Measurements from ENCODE around the gene ESRRG.

ESRRG gene

DNA sequence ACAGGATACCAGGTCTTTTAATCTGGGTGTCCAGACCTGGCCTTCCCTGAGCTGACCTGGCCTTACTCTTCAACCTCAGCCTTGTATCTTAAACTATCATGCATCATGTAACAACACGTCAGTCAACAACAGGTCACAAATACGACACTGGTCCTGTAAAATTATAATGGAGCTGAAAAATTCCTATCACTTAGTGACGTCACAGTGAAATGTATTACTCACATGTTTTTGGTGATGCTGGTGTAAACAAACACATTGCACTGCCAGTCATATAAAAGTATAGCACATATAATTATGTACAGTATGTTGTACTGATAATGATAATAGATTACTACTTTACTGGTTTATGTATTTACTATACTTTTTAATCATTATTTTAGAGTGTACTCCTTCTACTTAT lies 31.5 kb downstream of the ESRRG start:
- no peaks in the 10 kb centered on the region for H3K27me3 Mint-ChIP-seq
- H3K9me3 Mint-ChIP-seq: peaks cover 7% of the 10 kb centered on the region
- no peak overlapping the region for H3K27ac Mint-ChIP-seq (ENCODE audit: low read depth)
- H3K4me1 Mint-ChIP-seq: no peaks in the 10 kb centered on the region
- H3K36me3 Mint-ChIP-seq (ENCODE audit: insufficient read depth): no peaks in the 10 kb centered on the region
- no peak for ATAC-seq (replicated peaks; ENCODE audit: extremely low read depth, poor library complexity, severe bottlenecking)
- H3K4me3 Mint-ChIP-seq: no peak overlapping the region
- no peak for DNase-seq (ENCODE audit: low spot score in 2 of 2)

DNA sequence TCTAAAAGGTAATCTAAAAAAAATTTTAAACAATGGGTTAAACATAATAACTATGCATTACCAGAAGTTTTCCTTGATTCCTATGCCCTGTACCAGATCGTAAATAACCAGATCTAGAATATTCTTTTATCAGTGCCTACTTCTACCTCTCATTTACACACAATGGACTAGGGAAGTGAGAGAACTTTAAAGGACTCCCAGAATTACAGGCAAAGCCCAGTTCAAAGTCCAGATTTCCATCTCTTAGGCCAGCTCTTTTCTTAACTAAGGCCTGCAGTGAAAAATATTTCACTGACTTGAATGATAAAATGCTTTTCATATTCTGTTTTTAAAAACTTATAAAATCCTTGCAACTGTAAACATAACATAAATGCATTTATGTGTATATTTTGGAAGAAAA lies 32.6 kb downstream of the ESRRG start:
- no peak for DNase-seq (ENCODE audit: low spot score in 2 of 2)
- peaks cover 7% of the 10 kb centered on the region for H3K9me3 Mint-ChIP-seq
- no peak overlapping the region for H3K27ac Mint-ChIP-seq (ENCODE audit: low read depth)
- ATAC-seq (replicated peaks; ENCODE audit: extremely low read depth, poor library complexity, severe bottlenecking): no peak
- no peaks in the 10 kb centered on the region for H3K36me3 Mint-ChIP-seq (ENCODE audit: insufficient read depth)
- no peaks in the 10 kb centered on the region for H3K4me1 Mint-ChIP-seq
- no peaks in the 10 kb centered on the region for H3K27me3 Mint-ChIP-seq
- no peak overlapping the region for H3K4me3 Mint-ChIP-seq

DNA sequence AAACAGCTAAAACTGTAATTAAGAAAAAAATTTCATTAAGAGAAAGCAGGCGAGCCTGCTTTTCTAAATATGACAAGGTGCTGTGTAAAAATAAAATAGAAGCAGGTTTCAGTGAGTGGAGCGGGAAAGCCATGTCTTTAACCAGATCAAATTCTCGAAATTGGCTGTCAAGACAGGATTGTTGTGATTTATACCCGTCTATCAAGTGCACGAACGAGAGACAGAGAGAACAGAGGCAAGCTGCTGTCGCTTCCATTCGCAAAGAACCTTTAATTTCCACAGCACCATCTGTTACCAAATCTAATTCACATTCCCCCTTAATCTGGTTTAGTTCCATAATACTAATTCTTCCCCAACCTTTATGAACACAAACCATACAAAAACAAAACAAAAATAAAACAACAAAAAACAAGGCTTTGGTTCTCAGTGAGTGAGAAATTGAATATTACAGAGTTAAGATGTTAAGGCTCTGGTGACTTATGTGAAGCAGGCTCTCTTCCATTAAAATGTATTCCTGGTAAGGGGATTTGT lies 35.0 kb downstream of the ESRRG start:
- H3K36me3 Mint-ChIP-seq (ENCODE audit: insufficient read depth): no peaks in the 10 kb centered on the region
- peaks cover 7% of the 10 kb centered on the region for H3K9me3 Mint-ChIP-seq
- no peak overlapping the region for H3K4me3 Mint-ChIP-seq
- H3K4me1 Mint-ChIP-seq: no peaks in the 10 kb centered on the region
- no peak overlapping the region for H3K27ac Mint-ChIP-seq (ENCODE audit: low read depth)
- H3K27me3 Mint-ChIP-seq: no peaks in the 10 kb centered on the region
- ATAC-seq (replicated peaks; ENCODE audit: extremely low read depth, poor library complexity, severe bottlenecking) (no peak), DNase-seq (ENCODE audit: low spot score in 2 of 2) (no peak)

DNA sequence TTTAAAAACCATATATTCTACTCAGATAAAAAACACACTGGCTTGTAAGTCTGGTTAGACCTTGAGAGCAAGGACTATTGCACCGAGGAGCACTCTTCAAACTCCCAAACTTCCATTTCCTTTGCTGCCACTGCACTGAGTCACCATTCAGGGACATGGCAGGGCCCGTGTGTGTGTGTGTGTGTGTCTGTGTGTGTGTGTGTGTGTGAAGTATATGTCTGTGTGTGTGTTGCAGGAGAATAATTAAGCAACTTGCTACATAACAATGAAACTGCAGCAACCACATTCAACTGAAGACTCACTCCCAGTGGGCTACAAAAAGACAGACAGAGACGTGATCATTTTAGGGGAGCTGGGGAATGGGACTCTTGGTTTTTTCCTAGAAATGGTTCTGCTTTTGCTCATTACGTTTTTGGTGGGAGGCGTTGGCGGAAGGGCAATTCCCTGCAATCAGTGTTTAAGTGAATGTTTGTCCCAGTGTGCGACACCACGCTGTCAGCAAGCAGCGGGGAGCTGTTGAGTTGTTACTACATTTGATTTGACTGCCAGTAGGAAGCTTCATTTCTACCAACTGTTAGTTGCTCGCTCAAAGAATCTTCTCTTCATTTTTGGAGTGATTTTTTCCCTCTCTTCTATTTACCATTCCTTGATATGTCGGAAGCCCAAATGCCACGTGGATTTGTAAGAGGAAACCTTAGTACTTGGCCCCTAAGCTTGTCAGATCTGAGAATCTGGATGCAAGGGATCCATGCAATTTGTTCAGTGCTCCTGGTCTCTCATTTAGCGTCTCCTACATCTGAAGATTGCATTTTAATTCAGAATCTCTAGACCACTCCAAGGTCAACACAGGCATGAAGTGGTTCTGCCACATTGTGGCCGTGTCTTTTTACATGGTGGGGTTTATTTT lies 36.1 kb downstream of the ESRRG start:
- Mint-ChIP-seq H3K27ac (ENCODE audit: low read depth) (no peak overlapping the region), H3K4me1 (no peaks in the 10 kb centered on the region), H3K4me3 (no peak overlapping the region), H3K36me3 (ENCODE audit: insufficient read depth) (no peaks in the 10 kb centered on the region), H3K27me3 (no peaks in the 10 kb centered on the region), H3K9me3 (peaks cover 7% of the 10 kb centered on the region)
- DNase-seq (ENCODE audit: low spot score in 2 of 2) (no peak), ATAC-seq (replicated peaks; ENCODE audit: extremely low read depth, poor library complexity, severe bottlenecking) (no peak)

DNA sequence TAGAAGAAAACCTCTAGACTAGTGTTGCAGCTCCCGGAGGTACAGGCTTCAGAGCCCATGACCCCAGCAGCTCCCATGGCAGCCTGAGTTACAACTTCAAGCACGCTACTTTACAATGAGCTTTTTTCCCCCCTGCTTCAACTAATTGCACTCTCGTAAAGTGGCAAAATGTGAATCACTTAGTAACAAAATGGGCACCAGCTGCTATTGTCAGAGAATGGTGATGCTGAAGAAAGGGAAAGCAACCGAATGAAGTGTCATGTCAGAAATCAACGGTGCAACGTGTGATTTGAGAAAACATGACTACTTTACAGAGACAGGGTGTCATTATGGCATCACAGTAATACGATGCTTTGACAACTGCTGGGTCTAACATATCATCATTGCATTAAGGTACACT lies 40.5 kb downstream of the ESRRG start:
- no peak overlapping the region for H3K27ac Mint-ChIP-seq (ENCODE audit: low read depth)
- ATAC-seq (replicated peaks; ENCODE audit: extremely low read depth, poor library complexity, severe bottlenecking): no peak
- peaks cover 16% of the 10 kb centered on the region for H3K9me3 Mint-ChIP-seq
- H3K36me3 Mint-ChIP-seq (ENCODE audit: insufficient read depth): no peaks in the 10 kb centered on the region
- DNase-seq (ENCODE audit: low spot score in 2 of 2): no peak
- H3K4me3 Mint-ChIP-seq: no peak overlapping the region
- no peaks in the 10 kb centered on the region for H3K4me1 Mint-ChIP-seq
- no peaks in the 10 kb centered on the region for H3K27me3 Mint-ChIP-seq

DNA sequence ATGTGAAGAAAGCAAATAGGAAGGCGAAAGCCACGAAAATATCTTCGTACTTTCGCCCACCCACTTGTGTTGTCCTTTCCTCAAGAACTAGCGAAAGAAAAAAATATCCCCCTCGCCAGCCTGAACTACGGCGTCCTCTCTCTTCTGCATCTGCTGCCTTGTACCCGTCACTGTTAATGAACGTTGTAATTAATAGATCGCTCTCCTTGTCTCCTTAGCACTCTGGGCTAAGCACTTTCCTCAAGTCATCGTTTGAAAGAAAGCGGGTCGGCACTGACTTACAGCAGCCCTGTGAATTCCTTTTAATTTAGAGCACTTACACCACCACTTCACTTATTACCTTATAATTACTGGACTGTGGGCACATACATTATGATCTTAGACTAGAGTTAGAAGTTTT lies 44.1 kb downstream of the ESRRG start:
- no peaks in the 10 kb centered on the region for H3K4me1 Mint-ChIP-seq
- H3K27ac Mint-ChIP-seq (ENCODE audit: low read depth): no peak overlapping the region
- no peaks in the 10 kb centered on the region for H3K27me3 Mint-ChIP-seq
- peaks cover 9% of the 10 kb centered on the region for H3K9me3 Mint-ChIP-seq
- H3K36me3 Mint-ChIP-seq (ENCODE audit: insufficient read depth): no peaks in the 10 kb centered on the region
- no peak overlapping the region for H3K4me3 Mint-ChIP-seq
- ATAC-seq (replicated peaks; ENCODE audit: extremely low read depth, poor library complexity, severe bottlenecking): no peak
- no peak for DNase-seq (ENCODE audit: low spot score in 2 of 2)

DNA sequence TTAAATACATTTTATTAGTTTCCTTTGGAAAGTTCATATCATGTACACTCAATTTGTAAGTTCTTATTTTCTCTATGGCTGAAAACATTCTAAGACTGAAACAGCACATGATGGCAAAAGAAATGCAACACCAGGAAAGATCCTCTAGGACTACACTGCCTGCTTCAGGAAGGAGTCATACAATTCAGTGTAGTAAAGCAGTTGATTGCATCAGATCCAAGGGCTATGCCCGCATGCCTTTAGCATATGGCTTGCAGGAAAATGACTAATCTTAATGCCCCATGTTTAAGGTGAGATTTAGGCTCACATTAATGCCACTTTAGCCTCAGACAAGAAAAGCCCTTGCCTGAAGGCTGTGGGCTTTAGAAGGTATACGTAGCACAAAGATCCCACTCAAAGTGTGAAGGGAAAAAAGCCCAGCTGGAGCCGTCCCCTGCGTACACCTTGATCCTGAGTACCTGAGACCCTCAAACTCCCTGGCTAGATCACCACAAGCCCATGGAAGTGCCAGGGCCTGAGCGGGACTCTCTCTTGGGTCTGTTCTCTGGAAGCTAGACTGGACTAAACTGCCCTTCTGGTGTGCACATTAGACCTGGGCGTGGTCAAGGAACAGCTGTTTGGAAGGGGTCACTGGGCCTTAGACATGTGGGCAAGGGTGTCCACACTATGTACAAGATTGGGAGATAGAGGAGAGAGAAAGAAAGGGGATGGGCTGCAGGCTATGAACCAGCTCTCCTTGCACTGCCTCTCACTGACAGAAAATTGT lies 52.9 kb downstream of the ESRRG start:
- H3K27me3 Mint-ChIP-seq: no peaks in the 10 kb centered on the region
- ATAC-seq (replicated peaks; ENCODE audit: extremely low read depth, poor library complexity, severe bottlenecking) (no peak), DNase-seq (ENCODE audit: low spot score in 2 of 2) (no peak)
- H3K4me1 Mint-ChIP-seq: no peaks in the 10 kb centered on the region
- H3K27ac Mint-ChIP-seq (ENCODE audit: low read depth): no peak overlapping the region
- H3K9me3 Mint-ChIP-seq: peaks cover 12% of the 10 kb centered on the region
- no peak overlapping the region for H3K4me3 Mint-ChIP-seq
- H3K36me3 Mint-ChIP-seq (ENCODE audit: insufficient read depth): no peaks in the 10 kb centered on the region

DNA sequence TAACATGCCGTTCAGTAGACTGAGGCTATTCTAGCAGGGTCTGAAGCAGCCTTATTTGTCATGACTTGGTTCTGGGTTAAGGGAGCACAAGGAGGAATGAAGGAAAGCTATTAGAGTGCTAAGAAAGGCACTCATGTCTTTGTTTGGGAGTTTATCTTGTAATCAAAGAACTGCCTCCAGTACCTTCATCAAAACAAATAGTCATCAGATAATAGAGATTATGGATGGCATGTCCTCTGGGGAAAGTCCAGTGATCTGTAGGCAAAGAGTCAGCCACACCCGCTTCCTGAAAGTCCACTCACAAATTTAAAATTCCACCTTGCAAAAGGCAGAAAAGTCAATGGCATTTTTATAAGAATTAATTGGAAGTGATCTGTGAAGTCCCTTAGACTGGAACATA lies 56.8 kb downstream of the ESRRG start:
- ATAC-seq (replicated peaks; ENCODE audit: extremely low read depth, poor library complexity, severe bottlenecking): no peak
- Mint-ChIP-seq H3K9me3 (peaks cover 7% of the 10 kb centered on the region), H3K4me3 (no peak overlapping the region), H3K27me3 (no peaks in the 10 kb centered on the region), H3K27ac (ENCODE audit: low read depth) (no peak overlapping the region), H3K4me1 (no peaks in the 10 kb centered on the region), H3K36me3 (ENCODE audit: insufficient read depth) (no peaks in the 10 kb centered on the region)
- no peak for DNase-seq (ENCODE audit: low spot score in 2 of 2)

DNA sequence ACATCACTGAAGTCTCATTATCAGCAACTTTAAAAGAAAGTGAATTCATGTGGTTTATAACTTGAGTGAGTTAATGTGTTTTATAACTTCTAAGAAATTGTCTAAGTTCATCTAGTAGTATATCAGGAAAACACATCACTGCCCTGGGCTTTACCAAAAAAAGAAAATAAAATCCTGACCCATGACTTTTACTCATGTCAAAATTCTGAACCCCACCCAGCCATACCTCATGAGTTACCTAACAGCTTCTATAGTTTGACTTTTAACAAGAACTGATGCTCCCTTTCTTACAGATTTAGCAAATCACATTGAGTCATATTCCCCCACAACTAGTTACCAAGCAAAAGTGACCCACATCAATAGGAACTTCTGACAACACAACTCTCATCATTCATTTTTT lies 57.4 kb downstream of the ESRRG start:
- ATAC-seq (replicated peaks; ENCODE audit: extremely low read depth, poor library complexity, severe bottlenecking): no peak
- DNase-seq (ENCODE audit: low spot score in 2 of 2): no peak

DNA sequence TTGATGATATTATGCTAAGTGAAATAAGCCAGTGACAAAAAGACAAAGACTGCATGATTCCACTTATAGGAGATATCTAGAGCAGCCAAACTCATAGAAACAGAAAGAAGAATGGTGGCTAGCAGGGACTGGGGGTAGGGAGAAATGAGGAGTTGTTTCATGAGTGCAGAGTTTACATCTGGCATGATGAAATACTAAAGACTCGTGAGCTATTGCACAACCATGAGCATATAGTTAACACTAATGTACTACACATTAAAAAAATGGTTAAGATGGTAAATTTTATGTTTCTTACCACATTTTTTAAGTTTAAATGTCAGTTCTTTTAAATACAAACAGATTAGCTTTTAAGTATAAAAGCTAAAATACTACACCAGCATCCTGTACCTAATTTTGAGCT lies 57.8 kb downstream of the ESRRG start:
- H3K36me3 Mint-ChIP-seq (ENCODE audit: insufficient read depth): no peaks in the 10 kb centered on the region
- no peak for DNase-seq (ENCODE audit: low spot score in 2 of 2)

More for the DNA sequence above, 57.4 kb downstream of the ESRRG start:
- H3K9me3 Mint-ChIP-seq: peaks cover 6% of the 10 kb centered on the region
- no peak overlapping the region for H3K27ac Mint-ChIP-seq (ENCODE audit: low read depth)
- H3K27me3 Mint-ChIP-seq: no peaks in the 10 kb centered on the region
- no peaks in the 10 kb centered on the region for H3K36me3 Mint-ChIP-seq (ENCODE audit: insufficient read depth)
- no peak overlapping the region for H3K4me3 Mint-ChIP-seq
- H3K4me1 Mint-ChIP-seq: no peaks in the 10 kb centered on the region

DNA sequence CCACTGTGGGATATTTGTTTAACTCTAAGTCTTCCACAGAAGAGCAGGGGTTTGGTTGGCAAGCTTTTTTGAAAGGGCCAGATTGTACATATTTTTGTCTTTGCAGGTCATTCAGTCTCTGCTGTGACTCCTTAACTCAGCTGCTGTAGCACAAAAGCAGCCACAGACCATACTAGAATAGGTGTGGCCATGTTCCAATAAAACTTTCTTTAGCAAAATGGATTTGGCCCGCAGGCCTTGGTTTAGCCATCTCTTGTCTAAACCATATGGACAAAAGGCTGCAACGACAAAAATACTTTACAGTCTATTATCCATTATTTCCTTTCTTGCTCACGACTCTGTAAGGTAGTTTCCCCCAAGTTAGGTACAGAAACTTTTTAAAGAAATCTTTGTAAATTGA lies 60.5 kb downstream of the ESRRG start:
- H3K27ac Mint-ChIP-seq (ENCODE audit: low read depth): no peak overlapping the region
- no peak for DNase-seq (ENCODE audit: low spot score in 2 of 2)
- H3K4me1 Mint-ChIP-seq: no peaks in the 10 kb centered on the region
- H3K27me3 Mint-ChIP-seq: no peaks in the 10 kb centered on the region
- H3K36me3 Mint-ChIP-seq (ENCODE audit: insufficient read depth): no peaks in the 10 kb centered on the region
- no peak overlapping the region for H3K4me3 Mint-ChIP-seq
- H3K9me3 Mint-ChIP-seq: peaks cover 7% of the 10 kb centered on the region
- no peak for ATAC-seq (replicated peaks; ENCODE audit: extremely low read depth, poor library complexity, severe bottlenecking)

More for the DNA sequence above, 57.8 kb downstream of the ESRRG start:
- ATAC-seq (replicated peaks; ENCODE audit: extremely low read depth, poor library complexity, severe bottlenecking): no peak
- H3K4me3 Mint-ChIP-seq: no peak overlapping the region
- H3K9me3 Mint-ChIP-seq: peaks cover 2% of the 10 kb centered on the region
- no peaks in the 10 kb centered on the region for H3K4me1 Mint-ChIP-seq
- no peaks in the 10 kb centered on the region for H3K27me3 Mint-ChIP-seq
- H3K27ac Mint-ChIP-seq (ENCODE audit: low read depth): no peak overlapping the region

DNA sequence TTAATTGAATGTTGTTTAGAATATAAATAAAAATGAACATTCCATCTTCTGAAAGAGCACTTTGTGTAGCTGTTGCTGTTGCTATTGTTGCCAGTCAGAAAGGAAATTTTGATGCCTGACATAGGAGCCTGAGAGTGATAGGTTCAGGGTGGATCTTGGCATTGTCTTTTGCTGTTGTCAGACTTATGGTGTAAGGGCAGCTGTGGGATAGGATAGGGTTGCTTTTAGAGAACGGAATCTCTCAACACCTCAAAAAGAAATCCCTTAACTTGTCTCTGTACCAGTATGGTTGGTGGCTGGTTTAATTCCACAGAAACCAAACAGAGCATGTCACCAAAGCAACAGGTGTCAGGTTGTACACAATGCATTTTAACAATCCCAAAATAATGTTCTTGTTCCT lies 62.7 kb downstream of the ESRRG start:
- H3K4me1 Mint-ChIP-seq: no peaks in the 10 kb centered on the region
- ATAC-seq (replicated peaks; ENCODE audit: extremely low read depth, poor library complexity, severe bottlenecking) (no peak), DNase-seq (ENCODE audit: low spot score in 2 of 2) (no peak)
- no peaks in the 10 kb centered on the region for H3K36me3 Mint-ChIP-seq (ENCODE audit: insufficient read depth)
- H3K4me3 Mint-ChIP-seq: no peak overlapping the region
- peaks cover 7% of the 10 kb centered on the region for H3K9me3 Mint-ChIP-seq
- H3K27me3 Mint-ChIP-seq: no peaks in the 10 kb centered on the region
- no peak overlapping the region for H3K27ac Mint-ChIP-seq (ENCODE audit: low read depth)

DNA sequence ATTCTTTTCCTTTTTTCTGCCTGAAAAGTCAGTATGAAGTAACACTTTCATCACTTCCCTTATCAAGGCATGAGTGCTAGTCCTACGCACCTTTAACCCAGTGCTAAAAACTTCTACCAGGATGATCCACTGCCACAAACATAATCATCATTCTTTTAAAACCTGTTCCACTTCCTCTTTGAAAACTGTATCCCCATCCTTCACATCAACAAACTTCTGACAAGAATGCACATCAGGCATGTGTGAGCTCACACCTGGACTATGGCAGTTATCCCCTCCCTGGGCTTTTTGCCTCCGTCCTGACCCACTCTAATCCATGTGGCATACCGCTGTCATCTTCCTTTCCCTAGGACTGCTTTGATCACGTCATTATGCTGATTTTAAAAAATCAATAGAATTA lies 70.2 kb downstream of the ESRRG start:
- ATAC-seq (replicated peaks; ENCODE audit: extremely low read depth, poor library complexity, severe bottlenecking): no peak
- no peaks in the 10 kb centered on the region for H3K27me3 Mint-ChIP-seq
- no peak for DNase-seq (ENCODE audit: low spot score in 2 of 2)
- H3K27ac Mint-ChIP-seq (ENCODE audit: low read depth): no peak overlapping the region
- no peaks in the 10 kb centered on the region for H3K4me1 Mint-ChIP-seq
- no peaks in the 10 kb centered on the region for H3K36me3 Mint-ChIP-seq (ENCODE audit: insufficient read depth)
- H3K4me3 Mint-ChIP-seq: no peak overlapping the region
- peaks cover 13% of the 10 kb centered on the region for H3K9me3 Mint-ChIP-seq

Data from central memory CD8-positive, alpha-beta T cell (primary cell).